NCI-H748 (cell line): ENCODE results near the gene SLC38A3.

Experiments
- DNase-seq: peaks from one replicate; lab custom pipeline; 2025; ENCODE audit not compliant: unreplicated experiment; lab: John Stamatoyannopoulos, UW

Gene SLC38A3

GRCh38 chr3:50190936-50191660 lies 14.0 kb upstream of the SLC38A3 start, which contains the start of gene GNAT1:
Gene GNAT1 (plus strand): TSS chr3:50191610. CDS start chr3:50191726, 116 bp downstream.
- no peak for DNase-seq

GRCh38 chr3:50192124-50192523 lies 12.9 kb upstream of the SLC38A3 start:
- DNase-seq, result no peak

GRCh38 chr3:50192689-50193141 lies 12.4 kb upstream of the SLC38A3 start:
- DNase-seq, result peak; percentile 55

- DNase-seq, result no peak
These were observed 11.8 kb upstream of the SLC38A3 start for GRCh38 chr3:50193286-50193685.

- DNase-seq, result no peak
These were observed 11.3 kb upstream of the SLC38A3 start for GRCh38 chr3:50193746-50194127.

GRCh38 chr3:50194128-50194902 lies 10.8 kb upstream of the SLC38A3 start:
- DNase-seq, result peak; percentile 60

- no peak for DNase-seq
These were observed 10.1 kb upstream of the SLC38A3 start for GRCh38 chr3:50194903-50195500.

GRCh38 chr3:50195501-50196252 lies 9.4 kb upstream of the SLC38A3 start:
- DNase-seq, result no peak

- no peak for DNase-seq
These were observed 8.7 kb upstream of the SLC38A3 start for GRCh38 chr3:50196253-50196801.

GRCh38 chr3:50201573-50202315 lies 3.3 kb upstream of the SLC38A3 start:
- no peak for DNase-seq

GRCh38 chr3:50202353-50203112 lies 2.5 kb upstream of the SLC38A3 start:
- no peak for DNase-seq

GRCh38 chr3:50203113-50203808 lies 1.8 kb upstream of the SLC38A3 start:
- no peak for DNase-seq

GRCh38 chr3:50203809-50204803 lies 965 bp upstream of the SLC38A3 start:
- no peak for DNase-seq

- DNase-seq, result peak; percentile 71
These were observed 574 bp downstream of the SLC38A3 start for GRCh38 chr3:50205413-50206276.

GRCh38 chr3:50207359-50208042 lies 2.4 kb downstream of the SLC38A3 start:
- no peak for DNase-seq
